Measurements from ENCODE around the gene ANXA2.
"Not testable (repeated sequence)": the region's sequence is repeated elsewhere in the genome, so short reads cannot be mapped to it uniquely, and the experiment has no call there.

The ANXA2 gene

DNA sequence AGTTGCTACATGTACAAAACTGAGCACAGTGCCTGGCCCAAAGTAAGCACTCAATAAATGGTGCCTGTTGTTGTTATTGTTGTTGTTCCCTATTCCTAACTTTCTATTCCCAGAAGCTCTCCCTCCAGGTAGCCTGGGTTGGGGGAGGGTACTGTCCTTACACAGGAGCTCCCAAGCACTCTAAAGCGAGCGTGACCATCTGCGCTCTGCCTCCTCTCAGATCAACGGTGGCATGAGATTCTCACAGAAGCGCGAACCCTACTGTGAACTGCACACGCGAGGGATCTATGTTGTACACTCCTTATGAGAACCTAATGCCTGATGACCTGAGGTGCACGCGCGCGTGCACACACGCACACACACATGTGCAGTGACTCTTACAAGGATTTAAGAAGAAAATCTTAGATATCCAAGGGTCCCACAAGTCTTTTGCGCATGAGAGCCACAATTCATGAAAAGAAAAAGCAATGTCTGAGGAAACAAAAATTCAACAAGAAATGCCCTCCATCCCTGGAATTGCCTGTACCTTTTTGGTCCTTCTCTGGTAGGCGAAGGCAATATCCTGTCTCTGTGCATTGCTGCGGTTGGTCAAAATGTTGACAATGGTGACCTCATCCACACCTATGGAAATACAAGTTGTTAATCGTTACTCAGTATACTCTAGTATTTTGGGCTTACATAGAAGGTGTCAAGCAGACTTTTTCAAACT is 33.7 kb downstream of the ANXA2 start:
- no peak for DNase-seq

DNA sequence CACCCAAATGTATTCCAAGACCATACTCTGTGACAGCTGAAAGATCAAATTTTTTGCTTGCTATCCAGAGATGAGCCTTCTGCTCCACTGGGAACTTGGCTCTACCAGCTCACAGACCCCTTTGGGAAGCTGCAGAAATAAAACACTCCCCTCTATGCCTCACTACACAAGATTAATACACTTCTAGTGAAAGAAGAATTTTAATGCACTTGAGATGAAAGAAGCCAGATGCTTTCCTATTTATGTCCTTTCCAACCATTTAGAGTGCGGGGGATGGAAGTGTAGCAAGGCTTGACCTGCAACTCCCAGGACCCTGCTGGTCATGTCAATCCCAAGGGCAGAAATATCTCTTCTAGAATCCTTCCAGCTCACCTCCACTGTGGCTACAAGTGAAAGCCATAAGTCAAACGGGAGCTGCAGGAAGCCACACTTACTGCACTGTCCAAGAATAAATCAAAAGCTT is 34.7 kb downstream of the ANXA2 start:
- no peak for DNase-seq

DNA sequence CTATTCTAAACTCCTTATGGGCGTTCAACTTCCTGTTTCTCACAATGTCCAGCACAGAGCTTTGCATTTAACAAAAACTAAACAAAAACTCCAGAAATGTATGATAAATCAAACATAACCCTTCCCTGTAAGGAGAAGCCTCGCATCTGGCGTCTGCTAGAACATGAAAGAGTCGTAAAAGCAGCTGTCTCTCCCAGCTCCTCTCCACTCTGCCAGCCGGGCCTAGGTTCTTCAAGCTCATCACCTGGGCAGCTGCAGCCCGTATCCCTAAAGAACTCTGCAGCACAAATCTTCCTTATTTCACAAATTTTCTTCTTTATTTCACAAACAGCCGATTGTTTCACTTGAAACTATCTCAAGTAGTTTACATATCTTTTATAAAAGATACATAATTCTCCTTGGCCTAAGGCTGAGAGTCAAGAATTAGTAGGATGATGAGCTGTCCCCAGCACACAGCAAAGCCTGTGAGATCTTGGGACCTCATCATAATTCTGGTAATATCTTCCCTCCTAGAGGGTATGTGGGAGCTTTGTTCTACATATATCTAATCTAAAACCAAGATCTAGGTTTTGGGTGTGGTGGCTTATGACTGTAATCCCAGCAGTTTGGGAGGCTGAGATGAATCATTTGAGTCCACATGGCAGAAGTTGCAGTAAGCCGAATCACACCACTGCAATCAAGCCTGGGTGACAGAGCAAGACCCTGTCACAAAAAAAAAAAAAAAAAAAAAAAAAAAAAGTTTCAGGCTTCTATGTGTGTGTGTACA is 35.3 kb downstream of the ANXA2 start:
- DNase-seq: peak; percentile 62

DNA sequence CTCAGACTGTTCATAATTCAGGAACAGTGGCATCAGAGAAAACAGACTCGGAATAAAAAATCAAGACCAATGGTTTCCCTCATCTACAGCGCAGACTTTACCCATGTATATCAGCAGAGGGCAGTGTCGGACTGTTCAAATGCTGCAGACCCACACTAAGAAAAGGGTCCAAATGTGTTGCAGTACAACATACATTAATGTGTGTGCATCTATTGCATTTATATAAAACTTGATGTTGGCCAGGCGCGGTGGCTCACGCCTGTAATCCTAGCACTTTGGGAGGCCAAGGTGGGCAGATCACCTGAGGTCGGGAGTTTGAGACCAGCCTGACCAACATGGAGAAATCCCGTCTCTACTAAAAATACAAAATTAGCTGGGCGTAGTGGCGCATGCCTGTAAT is 38.0 kb downstream of the ANXA2 start:
- DNase-seq: not testable (repeated sequence)

DNA sequence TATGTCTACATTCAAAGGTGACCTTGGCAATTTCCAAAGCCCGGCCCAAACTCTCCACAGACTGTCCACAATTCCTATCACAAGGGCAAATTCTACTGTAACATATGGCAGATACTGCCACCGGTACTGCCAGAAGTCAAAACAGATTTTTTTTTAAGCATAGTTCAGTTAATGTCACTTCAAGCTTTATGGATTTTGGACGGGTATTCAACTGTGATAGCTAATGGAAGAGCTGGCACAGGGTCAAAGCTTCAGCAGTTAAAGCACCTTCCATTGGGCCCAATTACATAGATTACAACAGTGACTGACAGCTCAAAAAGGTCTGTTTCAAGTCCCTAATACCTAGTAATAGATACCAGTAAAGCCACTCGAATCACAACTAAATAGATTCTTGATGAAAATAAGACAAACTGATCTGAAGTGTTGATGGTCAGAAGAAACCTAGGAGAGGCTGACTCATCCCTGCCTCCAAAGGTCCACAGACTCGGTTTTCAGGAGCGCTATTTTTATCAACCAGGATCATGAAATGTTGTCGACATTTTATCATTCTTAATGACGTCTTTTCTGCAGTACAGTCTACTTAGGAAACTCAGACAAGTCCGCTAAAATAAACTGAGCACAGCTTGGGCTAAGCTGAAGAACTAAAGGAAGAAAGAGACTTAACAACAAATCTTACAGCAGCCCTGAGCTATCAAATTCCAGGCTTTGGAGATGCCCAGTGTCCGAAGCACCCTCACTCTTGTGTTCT is 38.7 kb downstream of the ANXA2 start:
- no peak for DNase-seq

DNA sequence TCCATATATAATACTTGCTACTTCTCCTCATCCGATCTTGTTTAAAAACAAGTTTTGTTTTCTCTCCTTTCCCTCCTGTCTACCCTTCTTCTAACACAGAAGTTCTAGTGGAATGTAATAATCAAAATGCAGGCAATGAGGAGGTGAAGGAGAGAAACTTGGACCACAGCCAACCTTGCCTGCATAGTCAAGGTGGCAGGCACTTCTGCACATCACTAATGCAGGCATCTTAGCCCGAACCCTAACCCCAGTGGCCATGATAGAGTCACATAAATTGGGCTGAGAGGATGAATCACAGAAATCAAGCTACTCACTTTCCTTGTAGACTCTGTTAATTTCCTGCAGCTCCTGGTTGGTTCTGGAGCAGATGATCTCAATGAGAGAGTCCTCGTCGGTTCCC is 41.0 kb downstream of the ANXA2 start:
- no peak for DNase-seq

DNA sequence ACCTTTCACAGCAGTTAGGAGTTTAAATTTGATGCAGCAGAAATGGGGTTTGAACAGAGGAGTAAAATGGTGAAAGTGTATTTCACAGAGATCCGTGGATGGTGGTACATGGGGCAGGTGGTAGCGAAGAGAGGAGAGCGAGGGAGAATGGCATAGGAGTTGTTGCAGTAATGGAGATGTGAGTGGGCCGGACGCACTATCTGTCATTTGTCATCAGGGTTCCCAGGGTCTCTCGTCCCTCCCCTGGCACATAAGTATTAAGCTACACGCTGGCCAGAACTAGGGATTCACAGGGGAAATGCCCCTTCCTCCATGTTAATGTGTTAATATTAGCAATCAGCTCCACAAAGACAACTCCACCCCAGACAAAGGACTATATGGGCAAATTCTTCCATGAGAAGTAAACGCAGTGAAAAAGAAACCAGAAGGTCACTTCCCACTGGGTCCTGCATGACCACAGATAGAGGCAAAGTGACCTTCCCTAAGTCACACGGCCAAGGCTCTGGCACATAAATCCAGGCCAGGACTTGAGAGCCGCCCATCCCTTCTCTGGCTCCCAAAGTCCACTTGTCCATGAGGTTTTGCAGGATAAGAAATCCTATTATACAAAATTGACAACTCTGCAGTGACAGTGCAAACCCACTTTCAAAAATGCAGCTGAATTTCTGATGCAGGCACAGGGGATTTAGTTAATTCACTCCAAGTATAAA is 42.5 kb downstream of the ANXA2 start:
- DNase-seq: no peak

DNA sequence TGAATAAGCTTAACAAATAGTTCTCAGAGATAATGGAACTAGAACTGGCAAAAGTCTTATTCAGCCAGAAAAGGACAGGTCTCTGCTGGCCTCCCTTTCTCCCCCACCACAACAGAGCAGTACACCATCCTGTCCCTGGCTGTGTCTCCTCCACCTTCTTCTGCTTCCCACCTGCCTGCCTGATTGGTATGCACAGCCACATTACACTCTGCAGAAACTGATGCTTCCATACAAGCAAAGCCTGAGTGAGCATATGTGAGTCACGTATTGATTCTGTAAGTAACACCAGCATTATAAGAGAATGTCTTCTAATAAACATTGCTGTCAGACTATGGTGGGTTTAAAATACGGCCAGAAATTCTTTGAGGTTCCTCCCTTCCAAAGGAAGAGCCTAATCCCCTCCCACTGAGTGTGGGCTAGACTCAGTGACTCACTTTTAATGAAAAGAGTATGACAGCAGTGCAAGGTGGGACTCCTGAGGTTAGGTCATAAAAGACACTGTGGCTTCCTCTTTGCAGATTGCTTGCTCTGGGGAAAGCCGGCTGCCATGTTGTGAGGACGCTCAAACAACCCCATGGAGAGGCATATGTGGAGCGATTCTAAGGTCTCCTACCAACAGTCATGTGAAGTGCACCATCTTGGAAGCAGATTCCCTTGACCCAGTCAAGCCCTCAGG is 44.4 kb downstream of the ANXA2 start:
- no peak for DNase-seq

DNA sequence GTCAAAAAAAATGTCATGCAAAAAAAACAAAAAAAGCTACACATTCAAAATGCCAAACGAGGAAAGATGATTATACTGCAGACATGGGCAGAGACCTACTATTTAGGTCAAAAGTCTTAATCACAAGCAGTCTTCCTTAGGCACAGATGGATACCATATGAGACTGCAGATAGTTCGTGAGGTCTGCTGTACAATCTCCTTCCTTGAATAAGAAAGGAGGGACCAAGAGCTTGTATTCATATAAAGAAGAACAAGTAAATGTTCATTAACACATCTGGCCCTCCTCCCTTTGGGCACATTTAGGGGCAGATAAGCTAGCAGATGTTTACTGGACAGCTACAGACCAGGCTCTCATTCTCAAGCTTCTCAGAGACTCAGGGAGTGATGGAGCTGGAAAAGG is 45.3 kb downstream of the ANXA2 start:
- DNase-seq: no peak

DNA sequence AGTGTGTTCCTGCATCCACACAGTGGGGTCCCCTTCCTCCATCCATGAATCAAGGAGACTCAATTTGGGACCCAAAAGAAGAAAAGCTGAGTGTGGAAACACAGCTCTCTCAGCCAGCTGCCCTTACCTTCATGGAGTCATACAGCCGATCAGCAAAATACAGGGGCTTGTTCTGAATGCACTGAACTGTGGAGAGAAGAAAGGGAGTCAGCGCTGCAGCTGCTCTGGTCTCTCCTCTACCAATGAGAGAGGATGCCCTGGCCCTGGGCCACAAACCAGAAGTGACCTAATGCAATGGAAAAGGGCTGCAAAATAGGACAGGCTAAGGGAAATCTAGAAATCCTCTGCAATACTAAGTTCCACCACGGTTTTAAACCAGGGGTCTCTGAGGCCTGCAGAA is 46.7 kb downstream of the ANXA2 start:
- DNase-seq: no peak

DNA sequence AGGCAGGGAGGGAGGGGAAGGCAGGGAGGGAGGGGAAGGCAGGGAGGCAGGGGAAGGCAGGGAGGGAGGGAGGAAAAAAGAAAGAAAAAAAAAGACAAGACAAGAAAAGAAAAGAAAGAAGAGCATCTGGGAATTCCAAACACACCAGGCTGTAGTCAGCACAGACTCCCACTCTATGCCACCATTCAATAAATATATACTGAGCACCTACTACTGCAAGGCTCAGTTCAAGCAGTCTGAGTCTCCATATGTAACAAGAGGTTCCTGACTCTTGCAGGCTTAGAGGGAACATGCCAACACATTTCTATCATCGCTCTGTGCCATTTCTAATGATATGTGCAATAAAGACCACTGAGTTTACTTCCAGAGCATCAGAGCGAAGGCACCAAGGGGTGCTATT is 47.7 kb downstream of the ANXA2 start:
- no peak for DNase-seq

DNA sequence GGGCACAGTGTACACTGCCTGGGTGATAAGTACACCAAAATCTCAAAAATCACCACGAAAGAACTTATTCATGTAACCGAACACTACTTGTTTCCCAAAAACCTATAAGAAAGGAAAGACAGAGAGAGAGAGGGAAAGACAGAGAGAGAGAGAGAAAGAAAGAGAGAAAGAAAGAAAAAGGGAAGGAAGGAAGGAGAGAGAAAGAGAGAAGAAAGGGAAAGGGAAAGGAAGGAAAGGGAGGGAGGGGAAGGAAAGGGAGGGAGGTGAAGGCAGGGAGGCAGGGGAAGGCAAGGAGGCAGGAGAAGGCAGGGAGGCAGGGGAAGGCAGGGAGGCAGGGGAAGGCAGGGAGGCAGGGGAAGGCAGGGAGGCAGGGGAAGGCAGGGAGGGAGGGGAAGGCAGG is 48.2 kb downstream of the ANXA2 start:
- DNase-seq: no peak

DNA sequence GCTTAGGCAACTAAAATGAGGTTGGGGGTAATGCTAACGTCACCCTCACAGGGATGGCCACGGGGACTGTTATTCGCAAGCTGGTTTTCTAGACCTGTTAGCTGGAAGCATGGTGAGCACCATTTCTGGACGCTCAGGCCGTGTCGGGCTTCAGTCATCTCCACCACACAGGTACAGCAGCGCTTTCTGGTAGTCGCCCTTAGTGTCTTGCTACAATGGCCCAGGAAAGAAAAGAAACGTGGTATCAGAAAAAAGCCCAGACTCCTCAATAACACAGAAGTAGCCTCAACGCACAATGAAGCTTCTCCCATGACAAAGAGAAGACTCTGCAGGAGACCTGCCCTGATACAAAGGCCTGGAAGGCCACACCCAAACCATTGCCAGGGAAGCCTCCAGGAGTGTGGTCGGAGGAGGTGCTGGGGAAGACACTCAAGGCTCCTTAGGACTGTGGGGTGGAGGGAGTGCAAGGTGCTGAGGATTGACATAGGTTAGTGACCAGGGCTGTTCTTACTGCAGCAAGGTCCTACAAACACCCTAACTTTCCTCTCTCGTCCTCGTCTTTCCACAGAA is 50.2 kb downstream of the ANXA2 start:
- no peak for DNase-seq

DNA sequence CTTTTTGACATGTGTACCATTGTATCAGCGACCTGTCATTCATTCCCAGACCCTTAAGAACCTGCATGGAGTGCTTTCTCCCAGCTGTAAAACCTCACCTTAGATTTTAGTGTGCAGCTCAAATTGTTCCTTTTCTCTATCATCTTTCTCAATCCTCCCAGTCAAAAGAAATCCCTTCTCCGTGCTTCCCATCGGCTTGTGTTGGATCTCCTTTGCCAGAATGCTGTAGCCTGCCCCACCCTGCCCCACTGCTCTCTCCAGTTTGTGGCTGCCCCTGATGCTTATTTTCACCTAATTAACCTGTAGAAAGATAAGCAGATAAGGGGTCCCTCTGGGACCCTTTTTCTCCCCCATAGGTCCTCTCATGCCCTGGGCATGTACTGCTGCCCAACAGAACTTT is 51.1 kb downstream of the ANXA2 start:
- DNase-seq: no peak

DNA sequence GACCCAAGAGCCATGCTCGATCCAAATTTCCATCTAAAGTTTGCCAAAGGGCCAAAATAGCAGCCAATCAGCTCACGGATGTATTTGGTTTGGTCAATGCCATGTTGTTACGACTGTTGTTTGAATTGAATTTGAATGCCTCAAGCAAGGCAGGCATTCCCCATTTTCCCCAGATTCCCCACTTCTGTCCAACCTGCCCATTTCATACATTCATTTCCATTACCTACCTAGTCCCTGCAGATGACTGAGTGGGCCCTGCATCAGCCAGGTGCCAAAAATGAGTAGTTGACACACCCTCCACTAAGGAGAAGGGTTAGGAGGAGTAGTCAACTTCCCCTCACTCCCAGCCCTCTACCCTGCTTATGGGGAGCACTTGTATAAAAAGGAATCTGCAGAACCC is 51.7 kb downstream of the ANXA2 start:
- DNase-seq: no peak

DNA sequence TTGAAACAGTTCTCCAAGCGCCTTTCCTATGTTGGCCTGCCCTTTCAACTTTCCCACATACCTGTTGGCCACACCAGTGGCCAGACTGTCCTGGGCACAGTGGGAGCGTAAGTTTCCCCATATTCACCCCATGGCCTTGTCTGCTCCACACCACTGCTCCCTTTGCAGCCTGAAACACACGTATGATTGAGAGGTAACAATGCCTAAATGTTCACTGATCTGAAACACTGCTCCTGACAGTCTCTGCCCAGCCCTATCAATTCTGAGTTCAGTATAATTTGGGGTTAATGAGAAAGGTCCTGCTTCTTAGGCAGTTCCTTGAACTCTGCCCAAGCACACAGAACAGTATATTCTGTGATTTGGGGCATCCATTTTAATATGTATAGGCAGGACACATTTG is 52.2 kb downstream of the ANXA2 start:
- no peak for DNase-seq

DNA sequence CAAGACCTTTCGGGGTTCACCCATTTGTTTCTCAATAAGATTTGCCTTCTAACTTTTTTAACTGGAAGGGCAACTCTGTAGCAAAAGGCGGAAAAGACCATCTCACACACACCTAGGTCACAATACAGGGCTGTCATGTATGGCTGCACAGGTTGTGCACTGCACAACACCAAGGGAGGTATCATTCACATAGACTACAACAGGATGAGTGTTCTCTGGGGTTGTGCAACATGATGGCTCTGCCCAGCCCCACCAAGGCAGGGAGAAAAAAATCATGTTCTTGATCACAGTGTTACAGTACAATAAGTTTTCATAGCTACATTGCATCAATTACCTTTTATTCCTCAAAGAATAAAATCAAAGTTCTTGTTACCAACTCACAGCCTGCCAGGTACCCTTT is 52.8 kb downstream of the ANXA2 start:
- no peak for DNase-seq

DNA sequence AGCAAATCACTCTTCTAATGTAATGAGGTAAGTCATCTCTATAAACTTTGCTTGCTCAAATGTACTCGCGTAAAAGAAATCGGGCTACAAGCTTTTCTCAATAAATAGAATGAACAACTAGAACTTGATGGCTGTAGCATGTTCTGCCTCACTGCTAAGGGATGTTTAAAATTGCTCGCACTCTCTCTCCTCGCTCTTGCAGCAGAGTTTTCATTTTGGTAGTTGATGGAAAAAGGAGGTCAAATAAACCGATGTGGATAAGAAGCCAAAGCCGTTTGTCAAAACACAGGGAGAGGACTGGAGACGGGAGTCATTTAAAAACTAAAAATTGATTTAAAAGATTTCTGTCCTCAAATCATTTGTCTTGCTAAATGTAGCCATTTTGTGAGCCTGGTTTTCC is 53.3 kb downstream of the ANXA2 start:
- DNase-seq: no peak

DNA sequence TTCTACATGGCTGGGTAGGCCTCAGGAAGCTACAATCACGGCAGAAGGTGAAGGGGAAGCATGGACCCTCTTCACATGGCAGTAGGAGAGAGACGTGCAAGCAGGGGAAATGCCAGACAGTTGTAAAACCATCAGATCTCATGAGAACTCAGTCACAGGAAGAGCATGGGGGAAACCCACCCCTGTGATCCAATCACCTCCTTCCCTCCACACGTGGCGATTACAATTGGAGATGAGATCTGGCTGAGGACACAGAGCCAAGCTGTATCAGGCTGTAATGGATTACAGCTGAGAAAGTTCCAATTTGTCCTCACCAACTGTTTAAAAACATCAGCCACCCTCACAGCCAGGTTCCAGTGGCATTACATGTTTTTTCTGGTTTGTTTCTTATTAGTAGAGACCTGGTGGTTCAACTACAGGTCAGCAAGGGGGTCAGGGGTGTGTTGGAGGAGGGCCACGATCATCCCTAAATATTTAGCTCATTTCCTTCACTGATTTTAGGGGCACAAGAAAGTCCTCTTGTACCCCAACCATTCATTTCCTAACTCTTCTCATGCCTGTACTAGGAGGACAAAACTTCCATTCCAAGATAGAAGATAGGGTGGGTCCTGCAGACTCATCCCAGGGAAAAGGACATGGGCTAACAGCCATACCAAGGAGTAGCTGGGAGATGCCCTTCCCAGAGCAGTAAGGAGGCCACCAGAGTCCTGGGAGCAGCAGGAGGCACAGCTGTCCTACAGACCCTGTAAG is 54.4 kb downstream of the ANXA2 start:
- DNase-seq: no peak

DNA sequence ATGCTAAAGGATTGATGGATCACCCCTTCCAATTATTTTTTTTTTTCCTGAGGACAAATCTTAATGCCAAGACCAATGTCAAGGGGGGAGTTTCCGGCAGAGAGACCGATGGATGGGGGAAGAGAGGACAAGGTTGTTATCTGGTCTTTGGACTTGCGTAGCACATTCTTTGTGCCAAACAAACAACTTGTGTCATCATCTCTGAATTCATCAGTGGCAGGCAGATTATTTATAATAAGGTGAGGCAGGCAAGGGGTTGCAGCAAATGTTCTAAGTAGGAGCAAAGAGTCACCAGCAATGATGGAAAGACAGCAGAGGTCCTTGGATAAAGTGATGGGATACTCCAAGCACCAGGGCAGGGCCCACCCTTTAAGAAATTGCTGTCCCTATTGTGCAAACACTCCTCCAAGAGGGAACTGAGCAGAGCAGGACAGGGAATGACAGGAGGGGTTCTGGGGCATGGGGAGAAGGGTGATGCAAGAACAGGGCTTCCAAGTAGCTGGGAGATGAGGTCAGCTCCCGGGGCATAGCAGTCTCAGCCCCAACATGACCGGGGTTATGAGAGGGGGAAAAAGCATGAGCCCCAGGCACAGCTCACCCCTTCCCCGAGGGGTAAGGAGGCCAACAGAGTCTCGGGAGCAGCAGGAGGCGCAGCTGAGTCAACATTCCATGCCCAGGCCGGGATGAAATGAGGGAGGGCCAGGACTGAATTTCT is 57.4 kb downstream of the ANXA2 start:
- DNase-seq: no peak

DNA sequence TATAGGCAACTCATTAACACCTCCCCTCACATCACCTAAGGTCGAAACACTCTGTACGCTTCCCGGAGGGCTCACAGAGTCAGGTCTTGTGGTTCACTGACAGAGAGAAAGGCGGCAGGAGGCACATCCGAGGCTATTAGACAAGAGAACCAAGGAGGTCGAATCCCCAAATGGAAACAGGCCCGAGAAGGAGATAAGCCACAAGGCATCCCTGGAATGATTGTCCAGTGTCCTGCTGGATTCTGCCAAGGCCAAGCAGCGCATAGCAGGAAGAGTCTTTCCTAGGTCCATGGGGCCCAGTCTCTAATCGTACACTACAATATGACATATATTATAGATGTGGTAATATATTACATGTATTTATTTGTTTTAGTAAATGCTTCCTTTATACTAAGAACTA is 58.5 kb downstream of the ANXA2 start:
- DNase-seq: no peak
